Testis (tissue), 3 donors: ENCODE measurements around the gene FRMD4B. TPM values are rescaled to one million over a fixed set of nuclear protein-coding genes. Genes with fewer than 3 reads are reported as not detected.

Experiments used
- DNase-seq: peaks from one replicate; pipeline ENCODE4 v3.0.0-alpha.2; 2019
- H3K27ac ChIP-seq, 2 donors: fragments of 200-600 bp; sonication (generic); one replicate each; pipeline ENCODE4 v1.5.1; 2019
- H3K27me3 ChIP-seq: fragments of 200-600 bp; sonication (generic); one replicate; pipeline ENCODE4 v1.5.1; 2019
- H3K36me3 ChIP-seq: fragments of 200-600 bp; sonication (generic); one replicate; pipeline ENCODE4 v1.5.1; 2017; ENCODE audit warnings: low read depth; ENCODE audit errors: missing control alignments
- H3K4me1 ChIP-seq: fragments of 200-600 bp; sonication (generic); one replicate; pipeline ENCODE4 v1.5.1; 2019
- H3K4me3 ChIP-seq, 2 donors: fragments of 200-600 bp; sonication (generic); one replicate each; pipeline ENCODE4 v1.5.1; 2017 to 2019
- H3K9me3 ChIP-seq: fragments of 200-600 bp; sonication (generic); one replicate; pipeline ENCODE4 v1.5.1; 2017
- POLR2A ChIP-seq: fragments of 450-650 bp; IDR thresholded peaks from one replicate; pipeline ENCODE4 v1.6.1; 2017; ENCODE audit warnings: antibody characterized with exemption, mild to moderate bottlenecking, moderate library complexity
- WGBS, 2 donors: methylation state at CpG; one replicate each; pipeline ENCODE4 v1.1.5; 2018; 5-methylcytosine and 5-hydroxymethylcytosine counted together
- intact Hi-C: fragments of 100-400 bp; cut with DNase I; formaldehyde crosslinking; loops from one replicate; pipeline ENCODE4 v1.15.1; 2023; ENCODE audit warnings: low total_unique reads
- polyA plus RNA-seq: library from polyadenylated mRNA; stranded (reverse); fragments of 350-450 nt; fragmentation: Illumina TruSeq; extraction: RNeasy Lipid Tissue Mini Kit (QIAGEN cat#74804); gene quantifications from one replicate; pipeline ENCODE4 v1.2.3, GENCODE V29; 2014; ENCODE audit warnings: low read depth, low replicate concordance; ENCODE audit not compliant: insufficient read depth
- total RNA-seq, 2 donors: library from RNA; depleted of rRNA; stranded (reverse); fragments of >200 nt; gene quantifications; one replicate each; pipeline ENCODE4 v1.2.3, GENCODE V29; 2016
- TF ChIP-seq, protein P1 (sequence below), 3 experiments: fragments of 450-650 bp in 2 of 3; fragments of 200-600 bp in 1 of 3; sonication (generic) in 1 of 3; IDR thresholded peaks; one replicate each; pipeline ENCODE4 v1.5.1; 2016 to 2019; ENCODE audit warnings: antibody characterized with exemption in 3 of 3, mild to moderate bottlenecking in 2 of 3, moderate library complexity in 1 of 3

Gene FRMD4B
- total and polyA plus RNA-seq, 3 donors from 2014 or later, result 10.2 to 17.8 (median 13.7) TPM

DNA sequence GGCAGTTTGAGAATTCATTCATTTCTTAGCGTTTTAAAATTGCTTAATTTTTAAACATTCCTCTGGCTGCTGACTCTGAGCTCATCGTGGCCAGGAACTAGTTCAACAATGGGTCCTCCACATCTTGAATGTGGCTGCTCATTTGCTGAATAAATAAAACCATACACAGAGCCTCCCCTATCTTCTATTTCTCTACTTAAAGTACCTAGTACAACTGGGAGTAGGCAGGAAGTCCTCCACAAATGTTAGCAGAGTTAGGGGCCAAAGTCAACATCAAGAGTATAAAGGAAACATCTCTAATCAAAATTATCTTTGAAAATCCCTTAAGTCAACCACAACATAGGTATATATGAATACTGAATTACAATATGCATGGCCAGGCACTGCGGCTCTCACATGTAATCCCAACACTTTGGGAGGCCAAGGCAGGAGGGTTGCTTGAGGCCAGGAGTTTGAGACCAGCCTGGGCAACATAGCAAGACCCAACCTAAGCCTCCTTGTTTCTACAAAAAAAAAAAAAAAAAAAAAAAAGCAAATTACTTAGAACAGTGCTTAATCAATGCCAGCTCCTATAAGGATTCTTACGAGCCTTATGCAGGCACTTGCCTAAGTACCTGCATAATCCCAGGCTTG, 206.0 kb downstream of the FRMD4B start:
- DNase-seq, result no peak
- 83 to 84% methylated on average over 4 of the region's 4 CpGs for WGBS, 2 donors
- Histone ChIP-seq H3K4me1 (no peaks in the 10 kb centered on the region), H3K27me3 (no peaks in the 10 kb centered on the region), H3K27ac (no peak overlapping the region), H3K36me3 (no peaks in the 10 kb centered on the region), H3K4me3 (no peak overlapping the region), H3K9me3 (no peaks in the 10 kb centered on the region)
- TF ChIP-seq, protein P1, sequence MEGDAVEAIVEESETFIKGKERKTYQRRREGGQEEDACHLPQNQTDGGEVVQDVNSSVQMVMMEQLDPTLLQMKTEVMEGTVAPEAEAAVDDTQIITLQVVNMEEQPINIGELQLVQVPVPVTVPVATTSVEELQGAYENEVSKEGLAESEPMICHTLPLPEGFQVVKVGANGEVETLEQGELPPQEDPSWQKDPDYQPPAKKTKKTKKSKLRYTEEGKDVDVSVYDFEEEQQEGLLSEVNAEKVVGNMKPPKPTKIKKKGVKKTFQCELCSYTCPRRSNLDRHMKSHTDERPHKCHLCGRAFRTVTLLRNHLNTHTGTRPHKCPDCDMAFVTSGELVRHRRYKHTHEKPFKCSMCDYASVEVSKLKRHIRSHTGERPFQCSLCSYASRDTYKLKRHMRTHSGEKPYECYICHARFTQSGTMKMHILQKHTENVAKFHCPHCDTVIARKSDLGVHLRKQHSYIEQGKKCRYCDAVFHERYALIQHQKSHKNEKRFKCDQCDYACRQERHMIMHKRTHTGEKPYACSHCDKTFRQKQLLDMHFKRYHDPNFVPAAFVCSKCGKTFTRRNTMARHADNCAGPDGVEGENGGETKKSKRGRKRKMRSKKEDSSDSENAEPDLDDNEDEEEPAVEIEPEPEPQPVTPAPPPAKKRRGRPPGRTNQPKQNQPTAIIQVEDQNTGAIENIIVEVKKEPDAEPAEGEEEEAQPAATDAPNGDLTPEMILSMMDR (IDR thresholded peaks at IDR 0.05), result no peak
- TF ChIP-seq POLR2A, result no peak
- intact Hi-C loops, result no loop called here

DNA sequence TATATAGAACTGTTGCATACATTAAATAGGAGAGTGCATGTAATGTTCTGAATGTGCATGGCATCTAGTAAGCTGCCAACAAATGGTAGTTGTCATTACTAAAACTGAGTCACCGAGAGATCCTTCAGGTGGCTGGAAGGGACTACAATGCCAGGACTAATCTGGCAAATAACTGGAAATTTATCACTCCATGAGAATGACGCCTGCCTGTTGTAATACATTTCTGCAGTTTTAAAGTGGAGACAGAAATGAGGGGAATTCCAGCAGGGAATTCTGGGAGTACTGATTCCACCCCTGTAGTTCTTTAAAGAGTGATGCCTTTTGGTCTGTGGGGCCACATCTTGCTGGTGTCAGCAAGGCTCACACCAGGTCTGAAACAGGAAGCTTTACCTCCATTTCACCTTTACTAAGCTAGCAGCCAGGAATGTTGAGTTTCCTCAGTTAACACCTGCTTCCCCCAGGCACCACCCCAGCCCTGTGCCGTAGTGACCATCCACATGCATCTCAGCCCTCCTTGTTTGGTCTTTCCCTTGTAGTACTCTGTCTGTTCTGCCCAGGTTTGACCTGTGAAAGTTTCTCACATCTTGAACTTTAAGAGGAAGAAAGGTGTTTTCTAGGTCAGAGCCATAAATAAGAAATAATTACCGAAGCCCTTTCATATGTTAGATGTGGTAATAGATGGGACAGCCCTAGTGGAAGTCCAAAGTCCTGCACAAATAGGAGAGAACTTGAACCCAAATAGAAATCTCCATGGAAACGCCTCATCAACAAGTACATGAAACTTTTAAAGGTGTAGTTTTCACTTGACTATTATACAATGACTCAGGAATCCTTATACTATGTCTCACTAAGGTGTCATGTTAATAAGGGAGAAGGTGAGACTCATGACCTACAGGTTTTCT, 206.8 kb downstream of the FRMD4B start:
- Histone ChIP-seq H3K4me1 (no peaks in the 10 kb centered on the region), H3K4me3 (no peak overlapping the region), H3K36me3 (no peaks in the 10 kb centered on the region), H3K9me3 (no peaks in the 10 kb centered on the region), H3K27ac (no peak overlapping the region), H3K27me3 (no peaks in the 10 kb centered on the region)
- TF ChIP-seq POLR2A, result no peak
- TF ChIP-seq, protein P1 (IDR thresholded peaks at IDR 0.05), result no peak
- 74 to 83% methylated on average over 5 of the region's 5 CpGs for WGBS, 2 donors
- DNase-seq, result no peak
- intact Hi-C loops, result no loop called here

DNA sequence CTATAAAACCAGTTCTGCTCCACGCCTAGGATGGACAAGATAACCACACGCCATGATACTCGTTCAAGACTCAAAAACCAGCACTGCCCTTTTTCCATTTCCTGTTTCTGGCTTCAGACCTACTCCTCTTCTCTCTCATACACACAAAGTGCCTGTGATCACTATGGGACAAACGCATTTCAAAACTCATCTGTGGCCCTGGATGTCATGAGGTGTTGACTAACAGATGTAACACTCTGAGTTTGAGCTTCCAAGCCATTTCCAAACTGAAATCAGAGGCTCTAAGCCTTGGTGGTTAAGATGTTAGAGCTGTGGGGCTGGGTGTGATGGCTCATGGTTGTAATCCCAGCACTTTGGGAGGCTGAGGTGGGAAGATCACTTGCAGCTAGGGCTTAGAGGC, 207.8 kb downstream of the FRMD4B start:
- 90 to 94% methylated on average over 4 of the region's 4 CpGs for WGBS, 2 donors
- Histone ChIP-seq H3K4me3 (no peak overlapping the region), H3K27me3 (no peaks in the 10 kb centered on the region), H3K36me3 (no peaks in the 10 kb centered on the region), H3K27ac (no peak overlapping the region), H3K4me1 (no peaks in the 10 kb centered on the region), H3K9me3 (no peaks in the 10 kb centered on the region)
- no peak for DNase-seq
- intact Hi-C loops, result no loop called here
- TF ChIP-seq, protein P1 (IDR thresholded peaks at IDR 0.05), result no peak
- no peak for TF ChIP-seq POLR2A

DNA sequence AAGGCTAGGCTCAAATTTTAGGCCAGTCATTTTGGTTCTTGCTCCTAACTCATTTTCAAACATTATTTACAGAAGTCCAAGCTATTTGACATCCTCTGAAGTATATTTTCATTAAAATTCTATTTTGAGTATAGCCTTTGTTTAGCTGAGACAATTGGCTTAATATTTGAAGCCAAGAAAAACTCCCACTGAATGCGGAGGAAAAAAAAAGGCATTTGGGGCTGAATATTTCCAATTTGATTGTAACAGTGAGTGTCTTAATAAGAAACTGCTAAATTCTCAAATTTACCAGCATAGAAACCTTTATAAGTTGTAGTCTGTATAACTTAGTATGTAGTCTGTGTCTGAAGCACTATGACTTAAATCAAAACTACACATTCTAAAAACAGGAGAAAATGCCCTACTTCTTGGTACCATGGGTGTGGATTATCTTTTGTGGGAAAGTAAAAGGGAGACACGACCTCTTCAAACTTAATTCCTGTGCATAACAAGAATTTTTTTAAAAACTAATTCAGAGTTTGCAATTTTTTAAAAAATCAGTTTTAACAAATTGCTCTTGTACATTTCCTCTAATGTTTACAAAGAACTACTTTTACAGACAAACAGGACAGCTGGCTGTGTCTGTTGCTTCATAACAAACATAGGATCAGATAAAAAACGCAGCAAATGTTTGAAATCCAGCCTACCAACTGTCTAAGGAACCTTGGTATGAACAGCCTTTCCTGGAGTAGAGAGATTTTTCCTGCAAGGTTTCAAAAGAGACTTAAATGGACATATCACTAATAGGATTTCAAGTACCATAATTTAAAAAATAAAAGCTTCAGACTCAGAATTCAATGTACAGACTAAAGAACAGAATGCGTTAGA, 210.8 kb downstream of the FRMD4B start:
- no peak overlapping the region for H3K4me3 ChIP-seq
- 51 to 56% methylated on average over 4 of the region's 4 CpGs for WGBS, 2 donors
- no peaks in the 10 kb centered on the region for H3K4me1 ChIP-seq
- DNase-seq, result no peak
- peak overlapping the region in 1 of 2 donors; percentile 38 for H3K27ac ChIP-seq
- H3K9me3 ChIP-seq, result no peaks in the 10 kb centered on the region
- TF ChIP-seq, protein P1 (IDR thresholded peaks at IDR 0.05), result no peak
- no peak for TF ChIP-seq POLR2A
- intact Hi-C loops, result no loop called here
- H3K36me3 ChIP-seq, result peaks cover 5% of the 10 kb centered on the region
- H3K27me3 ChIP-seq, result no peaks in the 10 kb centered on the region
